Activated T-helper 1 cell treated with Interleukin-2 at 50 U/mL for 16 hours (primary cell): ENCODE data around the gene CDH24.

Experiments used
- DNase-seq: peaks from one replicate; pipeline ENCODE4 v3.0.0-alpha.2; 2020; ENCODE audit warnings: low read depth

The CDH24 gene, protein sequence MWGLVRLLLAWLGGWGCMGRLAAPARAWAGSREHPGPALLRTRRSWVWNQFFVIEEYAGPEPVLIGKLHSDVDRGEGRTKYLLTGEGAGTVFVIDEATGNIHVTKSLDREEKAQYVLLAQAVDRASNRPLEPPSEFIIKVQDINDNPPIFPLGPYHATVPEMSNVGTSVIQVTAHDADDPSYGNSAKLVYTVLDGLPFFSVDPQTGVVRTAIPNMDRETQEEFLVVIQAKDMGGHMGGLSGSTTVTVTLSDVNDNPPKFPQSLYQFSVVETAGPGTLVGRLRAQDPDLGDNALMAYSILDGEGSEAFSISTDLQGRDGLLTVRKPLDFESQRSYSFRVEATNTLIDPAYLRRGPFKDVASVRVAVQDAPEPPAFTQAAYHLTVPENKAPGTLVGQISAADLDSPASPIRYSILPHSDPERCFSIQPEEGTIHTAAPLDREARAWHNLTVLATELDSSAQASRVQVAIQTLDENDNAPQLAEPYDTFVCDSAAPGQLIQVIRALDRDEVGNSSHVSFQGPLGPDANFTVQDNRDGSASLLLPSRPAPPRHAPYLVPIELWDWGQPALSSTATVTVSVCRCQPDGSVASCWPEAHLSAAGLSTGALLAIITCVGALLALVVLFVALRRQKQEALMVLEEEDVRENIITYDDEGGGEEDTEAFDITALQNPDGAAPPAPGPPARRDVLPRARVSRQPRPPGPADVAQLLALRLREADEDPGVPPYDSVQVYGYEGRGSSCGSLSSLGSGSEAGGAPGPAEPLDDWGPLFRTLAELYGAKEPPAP

DNA sequence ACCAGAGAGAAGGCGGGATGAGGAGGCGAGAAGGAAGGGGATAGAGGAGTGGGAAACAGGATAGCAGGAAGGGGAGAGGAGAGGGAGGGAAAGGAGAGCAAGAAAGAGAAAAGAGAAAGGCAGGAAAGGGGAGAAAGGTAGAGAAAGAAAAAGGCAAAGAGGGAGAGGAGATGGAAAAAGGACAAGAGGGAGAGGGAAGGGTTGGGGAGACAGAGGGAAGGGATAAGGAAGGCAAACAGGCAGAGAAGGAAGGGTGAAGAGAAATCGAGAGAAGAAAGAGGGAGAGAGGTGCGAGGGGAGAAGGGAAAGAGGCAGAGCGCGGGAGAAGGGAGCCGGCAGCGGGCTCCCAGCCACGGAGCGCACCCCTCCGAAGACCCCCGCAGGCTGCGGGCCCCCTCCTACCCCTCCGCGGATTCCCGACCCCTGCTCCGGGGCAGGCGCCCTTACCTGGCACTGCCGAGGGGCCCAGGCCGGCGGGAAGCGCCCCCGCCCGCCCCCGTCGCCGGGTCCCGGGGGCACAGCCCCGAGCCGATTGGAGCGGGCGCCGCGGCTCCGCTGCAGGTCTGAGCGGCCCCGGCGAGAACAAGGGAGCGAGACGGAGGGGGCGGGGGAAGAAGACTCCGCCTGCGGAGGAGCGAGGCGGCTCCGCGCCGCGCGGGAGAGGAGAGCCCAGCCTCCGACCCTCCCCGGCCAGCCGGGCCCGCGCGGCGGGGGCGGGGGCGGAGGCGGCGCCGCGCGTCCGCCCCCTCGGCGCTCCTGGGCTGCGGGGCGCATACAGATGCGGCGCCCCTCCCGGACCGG is at the start of gene CDH24:
Gene CDH24 (minus strand): TSS at position 565 of the 801 bp plus-strand sequence. CDS start 1,787 bp downstream, outside the sequence.
- DNase-seq: peak; percentile 54

DNA sequence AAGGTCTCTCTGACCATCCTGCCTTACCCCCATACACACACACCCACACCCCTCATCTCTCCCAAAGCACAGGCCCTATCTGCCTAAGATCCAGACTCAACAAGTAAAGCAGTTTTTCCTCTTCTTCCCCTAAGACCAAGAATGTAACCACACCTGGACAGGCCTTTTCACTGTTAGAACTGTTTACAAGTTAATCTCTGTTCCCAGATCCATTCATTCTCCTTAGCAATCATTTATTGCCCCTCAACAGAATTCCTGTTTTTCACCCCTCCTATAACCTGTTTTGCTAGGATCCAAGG is 49.4 kb upstream of the CDH24 start:
- no peak for DNase-seq

DNA sequence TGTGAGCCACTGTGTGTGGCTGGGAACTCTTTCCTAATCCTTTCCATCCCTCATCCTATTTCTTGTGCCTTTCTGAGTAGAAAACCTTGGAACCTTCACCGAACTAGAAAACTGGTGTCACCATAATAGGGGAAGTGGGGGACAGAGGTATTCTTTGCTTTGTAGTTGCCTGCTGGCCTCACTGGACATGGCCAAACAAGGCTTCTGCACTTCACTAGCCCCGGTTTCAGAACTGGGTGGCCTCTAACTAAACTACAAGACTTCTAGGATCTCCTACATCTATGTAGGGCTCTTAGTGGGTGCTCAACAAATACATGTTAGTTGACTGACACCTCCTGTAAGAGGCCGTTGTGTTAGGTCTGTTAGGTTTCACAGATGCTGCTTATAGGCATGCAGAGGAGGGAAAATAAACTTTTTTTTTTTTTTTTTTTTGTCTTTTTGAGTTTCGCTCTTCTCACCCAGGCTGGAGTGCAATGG is 48.1 kb upstream of the CDH24 start:
- no peak for DNase-seq

DNA sequence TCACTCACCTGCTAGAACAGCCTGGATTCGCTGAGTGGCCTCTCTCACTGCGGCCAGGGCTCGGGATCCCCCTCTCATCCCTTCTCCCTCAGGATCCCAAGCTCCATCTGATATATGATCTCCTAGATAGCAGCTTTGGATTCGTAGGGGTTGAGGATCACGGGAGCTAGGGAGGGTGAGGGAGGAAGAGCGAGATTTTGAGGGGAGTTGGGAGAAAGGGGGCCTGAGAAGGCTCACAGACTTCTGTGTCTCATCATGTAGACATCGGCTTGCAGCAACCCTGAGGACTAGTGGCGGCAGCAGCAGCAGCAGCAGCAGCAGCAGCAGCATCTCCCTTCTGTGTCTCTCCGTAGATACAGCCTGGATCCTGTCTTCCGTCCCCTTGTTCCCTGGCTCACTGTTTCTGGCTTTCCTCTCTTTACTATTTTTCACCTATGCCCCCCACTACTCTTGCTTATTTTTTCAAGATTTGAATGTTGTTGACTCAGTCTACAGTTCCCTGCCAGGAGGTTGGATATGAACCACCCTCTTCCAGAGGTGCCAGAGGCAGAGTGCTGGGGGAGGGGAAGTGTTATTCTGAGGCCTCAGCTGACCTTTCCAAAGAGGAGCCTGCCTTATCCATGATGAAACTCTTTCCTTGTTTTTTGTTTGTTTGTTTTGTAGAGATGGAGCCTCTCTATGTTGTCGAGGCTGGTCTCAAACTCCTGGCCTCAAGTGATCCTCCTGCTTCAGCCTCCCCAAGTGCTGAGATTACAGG is 47.4 kb upstream of the CDH24 start, which contains the start of gene CIROP:
Gene CIROP (minus strand): TSS at position 399 of the 757 bp plus-strand sequence. CDS start 69 bp downstream, at position 330.
- no peak for DNase-seq

DNA sequence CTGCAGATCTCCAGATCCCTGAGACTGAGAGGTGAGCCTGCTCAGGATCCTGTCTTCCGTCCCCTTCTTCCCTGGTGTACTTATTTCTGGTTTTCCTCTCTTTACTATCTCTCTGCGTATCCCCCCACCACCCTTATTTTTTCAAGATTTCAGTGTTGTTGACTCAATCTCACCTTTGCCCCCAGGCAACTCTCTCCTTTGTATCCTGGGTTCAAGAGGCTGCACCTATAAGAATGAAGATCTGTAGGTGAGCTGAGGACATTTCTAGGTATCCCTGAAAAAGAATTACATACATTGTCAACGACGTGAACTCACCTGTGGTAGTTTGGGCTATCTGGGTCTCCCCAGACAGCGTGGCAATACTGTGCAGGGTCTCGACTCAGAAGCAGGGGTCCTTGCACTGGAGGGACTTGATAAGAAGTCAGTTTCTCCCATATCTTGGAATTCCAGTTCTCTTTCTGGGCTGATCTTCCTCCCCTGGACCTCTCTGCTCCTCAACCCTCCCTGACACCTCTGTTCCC is 46.8 kb upstream of the CDH24 start:
- no peak for DNase-seq

DNA sequence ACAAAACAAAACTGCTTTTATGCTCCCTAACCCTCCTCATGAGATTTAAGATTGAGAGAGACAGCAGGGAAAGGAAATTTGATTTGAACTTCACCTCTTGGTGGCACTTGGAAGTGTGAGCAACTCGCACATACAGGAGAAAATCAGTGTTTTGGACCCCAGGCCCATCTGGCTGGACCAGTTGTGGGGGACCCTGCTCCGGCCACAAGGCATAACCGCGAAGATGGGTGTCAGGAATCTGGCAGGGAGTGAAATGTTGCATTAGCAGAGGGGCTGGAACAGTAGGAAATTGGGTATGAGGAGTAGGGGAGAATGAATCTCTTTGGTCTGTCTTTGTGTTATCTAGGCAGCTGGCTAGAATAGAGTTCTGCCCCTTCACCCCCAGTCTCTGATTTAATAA is 46.3 kb upstream of the CDH24 start:
- DNase-seq: no peak

DNA sequence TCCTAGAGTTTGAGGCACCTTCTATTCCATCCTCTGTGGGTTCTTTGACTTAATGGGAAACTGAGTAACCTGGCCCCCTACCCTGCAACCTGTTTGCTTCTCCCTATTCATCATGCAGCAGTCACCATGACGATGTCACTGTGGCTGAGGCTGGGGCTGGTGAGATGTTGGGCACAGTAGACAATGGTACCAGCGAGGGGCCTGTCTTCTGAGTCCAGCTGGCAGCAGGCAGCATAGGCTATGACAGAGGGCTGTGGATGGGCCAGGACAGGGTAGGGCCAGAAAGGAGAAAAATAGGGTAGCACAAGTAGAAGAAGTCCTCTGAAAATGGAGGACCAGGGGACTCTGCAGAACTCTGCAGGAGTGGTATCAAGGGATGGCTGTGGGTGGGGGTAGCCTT is 45.5 kb upstream of the CDH24 start:
- no peak for DNase-seq

DNA sequence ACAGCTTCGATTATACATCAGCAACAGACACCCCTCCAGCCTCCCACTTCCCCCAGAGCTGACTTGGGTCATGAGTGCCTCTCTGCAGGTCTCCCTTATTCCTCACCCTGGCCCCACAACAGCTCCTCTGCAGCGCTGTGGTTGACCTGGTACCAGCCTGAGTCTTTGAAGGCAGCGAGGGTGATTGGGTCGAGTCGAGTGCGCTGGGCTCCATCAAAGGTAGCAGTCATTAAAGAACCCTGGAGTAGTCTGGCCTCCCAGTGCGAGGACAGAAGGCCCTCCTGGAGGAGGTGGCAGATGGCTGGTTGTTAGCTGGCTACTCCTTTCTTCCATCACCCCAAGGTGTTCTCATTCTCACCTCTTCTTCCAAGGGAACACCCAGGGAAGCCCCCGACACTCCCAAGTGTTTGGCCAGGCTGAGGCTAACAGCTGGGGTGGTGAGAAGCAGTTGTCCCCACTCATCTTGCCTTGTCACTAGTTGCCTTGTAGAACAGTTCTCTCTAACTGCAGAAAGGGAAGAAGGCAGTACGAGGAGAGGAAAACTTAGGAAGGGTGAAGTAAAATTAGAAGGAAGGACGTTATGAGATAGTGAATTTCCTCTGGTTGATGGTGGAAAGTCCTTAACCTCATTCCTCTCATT is 44.8 kb upstream of the CDH24 start:
- DNase-seq: no peak

DNA sequence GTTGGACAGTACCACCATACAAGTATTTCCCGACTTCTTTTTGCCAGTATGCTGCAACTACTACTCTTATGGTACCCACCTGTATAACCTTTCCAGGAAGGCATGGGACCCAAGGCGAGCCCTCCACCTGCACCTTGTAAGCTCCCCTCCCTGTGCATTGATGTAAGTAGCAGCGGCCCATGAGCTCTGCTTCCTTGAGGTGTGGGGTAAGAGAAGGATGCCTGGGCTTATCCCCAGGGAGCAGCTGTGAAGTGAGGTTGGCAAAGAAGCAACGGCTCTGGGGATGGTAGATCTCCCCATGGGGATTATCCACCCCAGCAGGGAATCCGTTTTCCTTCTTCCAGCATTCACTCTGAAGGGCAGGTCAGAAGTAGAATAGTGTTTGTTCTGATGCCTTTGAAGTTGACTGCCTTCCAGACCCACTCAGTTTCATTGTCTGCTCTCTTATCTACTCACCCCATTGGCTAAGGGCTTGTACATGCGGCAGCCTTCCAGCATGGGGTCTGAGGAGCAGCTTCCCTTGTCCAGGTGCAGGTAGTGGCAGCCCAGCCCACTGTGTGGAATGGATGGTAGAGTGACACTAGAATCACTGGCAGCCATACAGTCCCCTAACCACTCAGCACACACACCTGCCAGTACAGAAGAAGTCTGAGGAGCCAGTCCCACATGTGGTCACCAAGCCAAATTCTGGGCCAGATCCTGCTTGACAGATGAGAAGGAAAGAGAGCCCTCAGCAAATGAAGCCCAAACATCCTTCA is 44.1 kb upstream of the CDH24 start:
- no peak for DNase-seq

DNA sequence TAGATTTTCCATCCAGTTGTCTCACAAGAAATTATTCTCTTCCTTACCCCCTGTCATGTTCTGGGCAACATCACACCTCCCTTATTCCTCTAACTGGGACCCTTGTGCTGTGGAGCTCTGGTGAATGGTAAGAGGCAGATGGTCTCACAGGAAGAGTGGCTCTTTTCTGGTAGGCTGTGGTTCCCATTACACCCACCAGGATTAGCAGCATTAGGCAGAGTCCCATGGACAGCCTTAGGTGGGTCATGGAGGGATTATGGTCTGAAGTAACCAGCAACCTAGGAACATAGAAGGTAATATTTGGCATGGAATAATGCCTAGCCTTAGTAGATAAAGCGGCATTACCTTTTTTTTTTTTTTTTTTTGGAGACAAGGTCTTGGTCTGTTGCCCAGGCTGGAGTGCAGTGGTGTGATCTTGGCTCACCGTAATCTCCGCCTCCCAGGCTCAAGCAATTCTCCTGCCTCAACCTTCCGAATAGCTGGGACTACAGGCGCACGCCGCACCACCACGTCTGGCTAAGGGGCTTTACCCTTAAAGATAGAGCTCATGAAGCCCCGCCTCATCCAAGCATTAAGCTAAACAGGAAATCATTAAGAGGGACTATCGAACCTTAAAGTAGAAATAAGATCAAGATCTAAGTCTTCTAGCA is 42.0 kb upstream of the CDH24 start:
- no peak for DNase-seq

DNA sequence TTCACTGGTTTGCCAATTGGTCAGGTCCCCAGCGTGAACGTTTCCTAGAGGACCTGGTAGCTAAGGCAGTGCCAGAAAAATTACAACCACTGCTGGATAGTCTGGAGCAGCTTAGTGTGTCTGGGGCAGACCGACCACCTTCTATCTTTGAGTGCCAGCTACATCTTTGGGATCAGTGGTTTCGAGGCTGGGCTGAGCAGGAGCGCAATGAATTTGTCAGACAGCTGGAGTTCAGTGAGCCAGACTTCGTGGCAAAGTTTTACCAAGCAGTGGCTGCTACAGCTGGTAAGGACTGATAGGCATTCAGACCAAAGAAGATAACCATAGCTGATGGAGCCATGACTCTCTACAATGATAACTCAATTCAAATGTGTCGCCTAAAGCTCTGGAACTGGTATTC is 40.5 kb upstream of the CDH24 start:
- DNase-seq: no peak

DNA sequence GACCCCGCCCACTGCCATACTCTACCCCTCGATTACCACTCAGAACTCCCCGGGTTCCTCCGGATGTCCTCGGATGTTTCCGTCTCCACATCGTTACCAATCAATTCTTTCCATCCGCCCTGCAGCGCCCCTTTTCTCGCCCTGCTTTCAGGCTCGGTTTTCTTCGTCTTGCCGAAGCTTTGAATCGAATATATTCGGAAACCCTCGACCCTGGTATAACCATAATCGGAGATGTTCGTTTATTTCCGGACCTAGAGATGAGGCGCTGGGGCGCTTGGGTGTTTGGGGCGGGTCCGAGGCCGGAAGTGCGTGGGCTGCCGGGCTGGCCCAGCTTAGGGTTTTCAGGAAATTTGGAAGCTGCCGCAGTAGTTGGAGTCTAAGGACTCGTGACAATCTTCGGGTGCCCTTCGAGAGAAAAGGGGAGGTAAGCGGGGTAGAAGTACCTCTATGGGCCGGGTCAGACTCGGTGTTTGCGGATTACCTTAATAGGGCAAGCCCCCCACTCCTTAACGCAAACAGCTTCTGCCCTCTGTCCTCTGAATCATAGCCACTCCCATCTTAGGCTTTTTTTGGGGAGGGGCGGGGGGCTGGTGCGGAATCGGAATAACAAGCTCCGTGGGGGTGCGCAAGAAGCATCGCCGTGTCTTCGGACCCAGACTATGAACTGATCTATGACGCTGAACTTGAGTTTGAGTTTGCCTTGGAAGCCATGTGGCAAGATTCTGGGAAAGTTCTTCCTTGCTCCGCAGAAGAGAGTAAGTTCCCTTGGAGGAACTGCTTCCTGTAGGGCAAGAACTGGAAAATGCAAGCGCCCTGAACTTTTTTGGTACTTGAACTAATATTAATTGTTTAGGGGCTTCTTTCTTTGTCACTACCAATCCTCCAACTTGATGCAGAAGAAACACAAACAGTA is 38.1 kb upstream of the CDH24 start, which contains the start of gene C14orf119:
Gene C14orf119 (plus strand): TSS at position 310 of the 913 bp plus-strand sequence. CDS start 2,154 bp downstream, outside the sequence.
- DNase-seq: peak; percentile 97

DNA sequence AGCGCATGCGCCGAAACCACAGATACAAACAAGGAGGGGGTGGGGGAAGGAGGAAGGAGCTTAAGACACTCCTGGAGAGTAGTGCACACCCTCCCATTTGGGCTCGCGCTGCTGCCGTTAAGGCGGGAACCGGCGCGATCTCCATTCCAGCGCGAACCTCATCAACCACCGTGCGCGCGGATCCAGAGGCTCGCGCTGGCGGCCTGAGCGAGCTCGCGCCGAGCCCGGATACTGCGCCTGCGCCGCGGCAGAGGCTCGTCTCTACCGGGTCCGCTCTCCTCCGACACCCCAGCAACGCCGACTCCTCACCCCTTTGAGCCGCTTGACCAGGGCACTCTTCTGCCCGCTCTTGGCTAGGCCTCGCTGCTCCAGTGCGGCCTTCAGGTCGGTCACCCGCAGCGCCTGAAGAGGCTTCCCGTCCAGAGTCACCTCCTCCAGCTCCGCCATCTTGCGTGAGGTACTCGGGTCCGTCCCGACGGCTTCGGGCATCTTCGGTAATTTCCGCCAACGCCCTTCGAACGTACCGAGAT is 37.4 kb upstream of the CDH24 start, which contains the start of gene ACIN1:
Gene ACIN1 (minus strand): TSS at position 471 of the 530 bp plus-strand sequence. CDS start 24 bp downstream, at position 447.
- DNase-seq: no peak

DNA sequence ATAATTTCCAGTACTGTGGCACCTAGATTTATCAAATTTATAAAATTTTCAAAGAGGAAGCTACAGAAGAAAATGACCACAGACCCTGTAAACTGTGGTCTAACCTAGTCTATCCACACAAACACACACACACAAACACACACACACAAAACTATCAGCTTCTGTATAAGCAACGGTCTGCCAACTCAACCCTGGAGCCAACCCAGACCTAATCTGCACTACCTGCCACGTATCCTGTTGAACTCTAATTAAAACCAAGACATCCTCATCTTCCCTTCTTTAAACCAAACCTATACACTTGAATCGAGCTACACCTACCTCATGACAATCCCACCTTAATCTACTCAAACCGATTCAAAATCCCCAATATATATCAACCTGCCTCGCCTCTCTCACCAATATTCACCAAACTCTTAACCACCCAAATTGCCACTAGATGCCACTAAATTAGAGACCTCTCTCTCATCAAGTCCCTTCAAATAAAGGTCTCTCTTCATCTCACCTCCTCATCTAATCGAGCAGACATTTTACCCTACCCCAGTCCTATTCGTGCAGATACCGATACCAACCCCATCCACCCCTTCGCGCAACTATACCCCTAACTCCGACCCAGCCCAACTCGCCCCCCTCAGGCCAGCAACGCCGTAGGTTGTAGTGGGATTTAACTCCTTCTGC is 36.8 kb upstream of the CDH24 start:
- no peak for DNase-seq

DNA sequence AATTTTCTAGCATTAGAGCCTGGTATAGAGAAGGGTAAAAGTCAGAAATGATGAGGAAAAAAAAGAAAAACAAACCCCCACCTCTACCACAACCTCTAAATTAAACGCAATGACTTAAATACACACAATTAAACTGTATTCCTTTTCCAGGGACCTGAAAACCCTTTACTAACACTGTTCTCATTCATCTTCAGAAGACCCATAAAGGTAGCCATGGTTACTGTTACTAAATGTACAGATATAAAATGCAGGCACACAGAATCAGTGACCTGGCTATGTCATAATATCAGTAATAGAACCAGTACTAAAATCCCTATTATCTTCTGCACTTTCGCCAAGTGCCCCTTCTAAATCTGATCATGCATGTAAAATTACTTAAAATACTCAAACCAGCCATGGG is 36.2 kb upstream of the CDH24 start:
- DNase-seq: no peak

DNA sequence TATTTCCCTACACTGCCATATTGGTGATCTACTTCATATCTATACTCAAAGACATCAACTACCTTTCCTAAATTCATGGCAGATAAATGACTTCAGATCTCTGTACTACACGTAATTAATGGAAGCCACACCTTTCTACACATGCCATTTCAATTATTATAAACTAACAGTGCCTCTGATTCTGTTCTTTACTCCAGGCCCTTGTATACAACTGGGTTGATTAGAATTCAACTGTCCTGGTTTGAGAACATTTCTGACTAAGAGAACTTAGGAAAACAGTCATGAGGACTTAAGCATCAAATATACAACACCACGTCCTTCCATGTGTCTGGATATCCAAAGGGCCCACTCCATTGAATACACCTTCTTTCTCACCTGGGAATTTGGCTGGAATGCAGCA is 35.8 kb upstream of the CDH24 start:
- DNase-seq: no peak
